Measurements from ENCODE around the gene SUSD5.
A peak's percentile ranks its signal among the peaks of the same experiment; 100 is the strongest.

Gene SUSD5

GRCh38 chr3:33218446-33219174 lies at the start of gene SUSD5:
Gene SUSD5, minus strand, starts transcription at chr3:33218810. Its CDS starts 13 bp downstream, at chr3:33218797.
- Histone ChIP-seq H3K9me3 (ENCODE audit: control insufficient read depth, insufficient read depth, low read length) (no peaks in the 10 kb centered on the region), H3K36me3 (ENCODE audit: control insufficient read depth, insufficient read depth, low read length) (no peaks in the 10 kb centered on the region), H3K27me3 (ENCODE audit: control insufficient read depth, insufficient read depth, low read length) (peaks cover 22% of the 10 kb centered on the region), H3K4me1 (ENCODE audit: control insufficient read depth, insufficient read depth, low read length) (no peaks in the 10 kb centered on the region), H3K27ac (ENCODE audit: low read length) (no peak within 1 kb of the TSS), H3K4me3 (ENCODE audit: low read length) (peak within 1 kb of the TSS; percentile 73)
- DNase-seq (ENCODE audit: low read depth, low spot score), result peak; percentile 52
- WGBS (ENCODE audit: insufficient coverage, insufficient read length), result no CpG with 5 or more reads among the region's 90 CpGs

- no peaks in the 10 kb centered on the region for H3K27me3 ChIP-seq (ENCODE audit: control insufficient read depth, insufficient read depth, low read length)
- H3K4me3 ChIP-seq (ENCODE audit: low read length), result no peak overlapping the region
- no peaks in the 10 kb centered on the region for H3K9me3 ChIP-seq (ENCODE audit: control insufficient read depth, insufficient read depth, low read length)
- no CpG with 5 or more reads among the region's 5 CpGs for WGBS (ENCODE audit: insufficient coverage, insufficient read length)
- H3K27ac ChIP-seq (ENCODE audit: low read length), result no peak overlapping the region
- H3K4me1 ChIP-seq (ENCODE audit: control insufficient read depth, insufficient read depth, low read length), result no peaks in the 10 kb centered on the region
- no peaks in the 10 kb centered on the region for H3K36me3 ChIP-seq (ENCODE audit: control insufficient read depth, insufficient read depth, low read length)
- no peak for DNase-seq (ENCODE audit: low read depth, low spot score)
Observed at GRCh38 chr3:33260104-33260503, 41.5 kb upstream of the SUSD5 start.

GRCh38 chr3:33256249-33256648 lies 37.6 kb upstream of the SUSD5 start:
- Histone ChIP-seq H3K27ac (ENCODE audit: low read length) (no peak overlapping the region), H3K4me3 (ENCODE audit: low read length) (no peak overlapping the region), H3K4me1 (ENCODE audit: control insufficient read depth, insufficient read depth, low read length) (no peaks in the 10 kb centered on the region), H3K9me3 (ENCODE audit: control insufficient read depth, insufficient read depth, low read length) (no peaks in the 10 kb centered on the region), H3K27me3 (ENCODE audit: control insufficient read depth, insufficient read depth, low read length) (no peaks in the 10 kb centered on the region), H3K36me3 (ENCODE audit: control insufficient read depth, insufficient read depth, low read length) (no peaks in the 10 kb centered on the region)
- no peak for DNase-seq (ENCODE audit: low read depth, low spot score)
- no CpG with 5 or more reads among the region's 2 CpGs for WGBS (ENCODE audit: insufficient coverage, insufficient read length)

GRCh38 chr3:33250712-33251111 lies 32.1 kb upstream of the SUSD5 start:
- H3K4me3 ChIP-seq (ENCODE audit: low read length), result no peak overlapping the region
- no peaks in the 10 kb centered on the region for H3K4me1 ChIP-seq (ENCODE audit: control insufficient read depth, insufficient read depth, low read length)
- no peaks in the 10 kb centered on the region for H3K9me3 ChIP-seq (ENCODE audit: control insufficient read depth, insufficient read depth, low read length)
- H3K27ac ChIP-seq (ENCODE audit: low read length), result no peak overlapping the region
- H3K36me3 ChIP-seq (ENCODE audit: control insufficient read depth, insufficient read depth, low read length), result no peaks in the 10 kb centered on the region
- no CpG with 5 or more reads among the region's 1 CpG for WGBS (ENCODE audit: insufficient coverage, insufficient read length)
- no peaks in the 10 kb centered on the region for H3K27me3 ChIP-seq (ENCODE audit: control insufficient read depth, insufficient read depth, low read length)
- no peak for DNase-seq (ENCODE audit: low read depth, low spot score)

GRCh38 chr3:33246786-33247185 lies 28.2 kb upstream of the SUSD5 start:
- Histone ChIP-seq H3K36me3 (ENCODE audit: control insufficient read depth, insufficient read depth, low read length) (no peaks in the 10 kb centered on the region), H3K27me3 (ENCODE audit: control insufficient read depth, insufficient read depth, low read length) (no peaks in the 10 kb centered on the region)

GRCh38 chr3:33240261-33240660 lies 21.7 kb upstream of the SUSD5 start:
- H3K36me3 ChIP-seq (ENCODE audit: control insufficient read depth, insufficient read depth, low read length), result no peaks in the 10 kb centered on the region
- no CpG with 5 or more reads among the region's 1 CpG for WGBS (ENCODE audit: insufficient coverage, insufficient read length)

More at GRCh38 chr3:33246786-33247185, 28.2 kb upstream of the SUSD5 start:
- Histone ChIP-seq H3K9me3 (ENCODE audit: control insufficient read depth, insufficient read depth, low read length) (no peaks in the 10 kb centered on the region), H3K27ac (ENCODE audit: low read length) (no peak overlapping the region), H3K4me1 (ENCODE audit: control insufficient read depth, insufficient read depth, low read length) (no peaks in the 10 kb centered on the region), H3K4me3 (ENCODE audit: low read length) (no peak overlapping the region)
- DNase-seq (ENCODE audit: low read depth, low spot score), result no peak

GRCh38 chr3:33238923-33239322 lies 20.3 kb upstream of the SUSD5 start:
- no CpG with 5 or more reads among the region's 1 CpG for WGBS (ENCODE audit: insufficient coverage, insufficient read length)
- no peak overlapping the region for H3K27ac ChIP-seq (ENCODE audit: low read length)
- no peaks in the 10 kb centered on the region for H3K9me3 ChIP-seq (ENCODE audit: control insufficient read depth, insufficient read depth, low read length)
- no peaks in the 10 kb centered on the region for H3K4me1 ChIP-seq (ENCODE audit: control insufficient read depth, insufficient read depth, low read length)
- no peaks in the 10 kb centered on the region for H3K27me3 ChIP-seq (ENCODE audit: control insufficient read depth, insufficient read depth, low read length)
- DNase-seq (ENCODE audit: low read depth, low spot score), result no peak
- H3K4me3 ChIP-seq (ENCODE audit: low read length), result no peak overlapping the region
- H3K36me3 ChIP-seq (ENCODE audit: control insufficient read depth, insufficient read depth, low read length), result no peaks in the 10 kb centered on the region

More at GRCh38 chr3:33240261-33240660, 21.7 kb upstream of the SUSD5 start:
- Histone ChIP-seq H3K27me3 (ENCODE audit: control insufficient read depth, insufficient read depth, low read length) (no peaks in the 10 kb centered on the region), H3K9me3 (ENCODE audit: control insufficient read depth, insufficient read depth, low read length) (no peaks in the 10 kb centered on the region), H3K4me1 (ENCODE audit: control insufficient read depth, insufficient read depth, low read length) (no peaks in the 10 kb centered on the region), H3K4me3 (ENCODE audit: low read length) (no peak overlapping the region), H3K27ac (ENCODE audit: low read length) (no peak overlapping the region)
- DNase-seq (ENCODE audit: low read depth, low spot score), result no peak

- no peaks in the 10 kb centered on the region for H3K36me3 ChIP-seq (ENCODE audit: control insufficient read depth, insufficient read depth, low read length)
- no peak overlapping the region for H3K4me3 ChIP-seq (ENCODE audit: low read length)
- no peak overlapping the region for H3K27ac ChIP-seq (ENCODE audit: low read length)
- DNase-seq (ENCODE audit: low read depth, low spot score), result no peak
- no peaks in the 10 kb centered on the region for H3K4me1 ChIP-seq (ENCODE audit: control insufficient read depth, insufficient read depth, low read length)
- H3K27me3 ChIP-seq (ENCODE audit: control insufficient read depth, insufficient read depth, low read length), result no peaks in the 10 kb centered on the region
- H3K9me3 ChIP-seq (ENCODE audit: control insufficient read depth, insufficient read depth, low read length), result no peaks in the 10 kb centered on the region
- WGBS (ENCODE audit: insufficient coverage, insufficient read length), result no CpG with 5 or more reads among the region's 4 CpGs
Observed at GRCh38 chr3:33237439-33237838, 18.8 kb upstream of the SUSD5 start.

GRCh38 chr3:33236005-33236404 lies 17.4 kb upstream of the SUSD5 start:
- Histone ChIP-seq H3K36me3 (ENCODE audit: control insufficient read depth, insufficient read depth, low read length) (no peaks in the 10 kb centered on the region), H3K4me3 (ENCODE audit: low read length) (no peak overlapping the region), H3K27me3 (ENCODE audit: control insufficient read depth, insufficient read depth, low read length) (no peaks in the 10 kb centered on the region), H3K9me3 (ENCODE audit: control insufficient read depth, insufficient read depth, low read length) (no peaks in the 10 kb centered on the region), H3K27ac (ENCODE audit: low read length) (no peak overlapping the region), H3K4me1 (ENCODE audit: control insufficient read depth, insufficient read depth, low read length) (no peaks in the 10 kb centered on the region)
- no CpG with 5 or more reads among the region's 2 CpGs for WGBS (ENCODE audit: insufficient coverage, insufficient read length)
- no peak for DNase-seq (ENCODE audit: low read depth, low spot score)

- Histone ChIP-seq H3K36me3 (ENCODE audit: control insufficient read depth, insufficient read depth, low read length) (no peaks in the 10 kb centered on the region), H3K27me3 (ENCODE audit: control insufficient read depth, insufficient read depth, low read length) (no peaks in the 10 kb centered on the region)
- no CpG with 5 or more reads among the region's 1 CpG for WGBS (ENCODE audit: insufficient coverage, insufficient read length)
Observed at GRCh38 chr3:33233884-33234283, 15.3 kb upstream of the SUSD5 start.

More at GRCh38 chr3:33233884-33234283, 15.3 kb upstream of the SUSD5 start:
- DNase-seq (ENCODE audit: low read depth, low spot score), result no peak
- Histone ChIP-seq H3K27ac (ENCODE audit: low read length) (no peak overlapping the region), H3K4me1 (ENCODE audit: control insufficient read depth, insufficient read depth, low read length) (no peaks in the 10 kb centered on the region), H3K9me3 (ENCODE audit: control insufficient read depth, insufficient read depth, low read length) (no peaks in the 10 kb centered on the region), H3K4me3 (ENCODE audit: low read length) (no peak overlapping the region)

Data from iPS DF 6.9 (cell line).